ENCODE measurements around the gene DUSP22.

- TF ChIP-seq CTCF (IDR thresholded peaks at IDR 0.05) (no peak), SIN3A (IDR thresholded peaks at IDR 0.05; ENCODE audit: borderline replicate concordance, insufficient read depth, low read depth, low read length) (no peak)
Observed at GRCh38 chr6:378958-379409, 86.7 kb downstream of the DUSP22 start.
